ENCODE data around the gene TGFBR3. TPM values are rescaled to one million over a fixed set of nuclear protein-coding genes. Genes with fewer than 3 reads are reported as not detected.
A peak's percentile ranks its signal among the peaks of the same experiment; 100 is the strongest.

The TGFBR3 gene
- total RNA-seq, 1 experiment from 2014 or later: 2.4 TPM

DNA sequence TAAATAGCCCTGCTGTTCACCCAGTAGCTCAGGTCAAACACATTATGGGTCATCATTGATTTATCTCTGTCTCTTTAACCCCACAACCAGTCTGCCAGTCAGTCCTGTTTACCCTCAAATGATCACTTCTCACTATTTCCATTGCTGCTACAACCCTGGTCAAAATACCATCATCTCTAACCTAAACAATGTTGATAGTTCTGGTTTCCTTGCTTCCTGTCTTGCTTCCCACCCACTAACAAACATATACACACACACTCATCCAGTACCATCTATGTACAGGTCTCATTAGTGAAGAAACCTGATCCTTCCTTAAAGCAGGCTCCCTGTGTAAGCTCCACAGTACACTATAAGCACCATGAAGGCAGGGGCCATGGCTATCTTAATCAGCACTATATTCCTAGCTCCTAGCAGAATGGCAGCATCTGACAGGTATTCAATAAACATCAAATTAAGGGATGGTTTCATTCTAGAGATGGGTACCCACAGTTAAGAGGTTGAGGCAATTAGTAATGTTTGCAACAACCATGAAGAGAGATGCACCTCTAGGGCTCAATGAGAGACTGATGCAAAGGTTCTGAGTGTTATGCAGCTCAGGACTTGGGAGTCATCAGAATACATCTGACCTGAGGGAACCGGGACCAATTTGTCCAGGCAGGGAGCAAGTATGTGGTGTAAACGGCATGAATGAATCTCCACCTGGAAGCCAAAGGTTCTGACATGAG lies 10.0 kb upstream of the TGFBR3 start:
- Histone ChIP-seq H3K4ac (ENCODE audit: low read depth, low read length) (no peak overlapping the region), H4K91ac (ENCODE audit: insufficient read length, low read depth, low read length) (no peak overlapping the region), H4K8ac (replicated peaks; ENCODE audit: insufficient read length, low read depth, low read length) (no peak overlapping the region), H3K4me2 (ENCODE audit: insufficient read depth, insufficient read length, low read length) (no peak overlapping the region), H3K79me1 (ENCODE audit: insufficient read depth, low read depth, low read length, poor library complexity, severe bottlenecking) (no peaks in the 10 kb centered on the region), H2BK12ac (ENCODE audit: insufficient read length, low read depth, low read length) (no peak overlapping the region), H3K23me2 (ENCODE audit: insufficient read length, low read depth, low read length, poor library complexity, severe bottlenecking) (no peaks in the 10 kb centered on the region), H2BK15ac (ENCODE audit: low read depth, low read length) (no peak overlapping the region), H3K27ac (ENCODE audit: insufficient read length, low read depth, low read length) (no peak overlapping the region), H4K20me1 (ENCODE audit: control insufficient read depth, insufficient read depth, insufficient read length) (no peaks in the 10 kb centered on the region), H3K23ac (ENCODE audit: insufficient read length, low read depth, low read length) (no peak overlapping the region), H3K56ac (ENCODE audit: insufficient read length, low read depth, low read length) (no peak overlapping the region), H2AFZ (ENCODE audit: low read length) (no peak overlapping the region), H3K9me3 (ENCODE audit: control insufficient read depth, low read depth, low read length) (no peaks in the 10 kb centered on the region), H2BK5ac (ENCODE audit: insufficient read length, low read length) (no peak overlapping the region), H3K9ac (ENCODE audit: extremely low read depth, insufficient read length, low read length) (no peak overlapping the region), H3K18ac (ENCODE audit: insufficient read length, low read depth, low read length) (no peak overlapping the region), H2AK5ac (ENCODE audit: insufficient read length, low read length) (no peak overlapping the region), H3T11ph (ENCODE audit: low read length) (no peak overlapping the region), H3K14ac (ENCODE audit: insufficient read depth, low read length) (no peak overlapping the region), H3K79me2 (ENCODE audit: insufficient read depth, low read length) (no peaks in the 10 kb centered on the region), H3K27me3 (ENCODE audit: insufficient read depth, low read length) (no peaks in the 10 kb centered on the region), H2BK120ac (ENCODE audit: low read depth, low read length, poor library complexity, severe bottlenecking) (no peak overlapping the region), H4K5ac (ENCODE audit: insufficient read length, low read depth, low read length) (no peak overlapping the region), H3K4me1 (ENCODE audit: insufficient read depth, low read length) (no peaks in the 10 kb centered on the region), H2BK20ac (ENCODE audit: low read depth, low read length, poor library complexity, severe bottlenecking) (no peak overlapping the region)
- Mint-ChIP-seq H3K4me3 (no peak overlapping the region), H3K4me1 (peaks cover 5 to 6% of the 10 kb centered on the region in 2 experiments), H3K9me3 (no peaks in the 10 kb centered on the region; a peak in 2 of 5 replicates), H3K36me3 (ENCODE audit: insufficient read depth in 1 of 3, low read depth in 3 of 3) (no peaks in the 10 kb centered on the region), H3K27ac (peak overlapping the region in 1 of 3 experiments; percentile 59; a peak in 1 of 7 replicates), H3K27me3 (ENCODE audit: low read depth) (peaks cover 1% of the 10 kb centered on the region; the same call in 1 of the 2 replicates)
- TF ChIP-seq, protein P1, sequence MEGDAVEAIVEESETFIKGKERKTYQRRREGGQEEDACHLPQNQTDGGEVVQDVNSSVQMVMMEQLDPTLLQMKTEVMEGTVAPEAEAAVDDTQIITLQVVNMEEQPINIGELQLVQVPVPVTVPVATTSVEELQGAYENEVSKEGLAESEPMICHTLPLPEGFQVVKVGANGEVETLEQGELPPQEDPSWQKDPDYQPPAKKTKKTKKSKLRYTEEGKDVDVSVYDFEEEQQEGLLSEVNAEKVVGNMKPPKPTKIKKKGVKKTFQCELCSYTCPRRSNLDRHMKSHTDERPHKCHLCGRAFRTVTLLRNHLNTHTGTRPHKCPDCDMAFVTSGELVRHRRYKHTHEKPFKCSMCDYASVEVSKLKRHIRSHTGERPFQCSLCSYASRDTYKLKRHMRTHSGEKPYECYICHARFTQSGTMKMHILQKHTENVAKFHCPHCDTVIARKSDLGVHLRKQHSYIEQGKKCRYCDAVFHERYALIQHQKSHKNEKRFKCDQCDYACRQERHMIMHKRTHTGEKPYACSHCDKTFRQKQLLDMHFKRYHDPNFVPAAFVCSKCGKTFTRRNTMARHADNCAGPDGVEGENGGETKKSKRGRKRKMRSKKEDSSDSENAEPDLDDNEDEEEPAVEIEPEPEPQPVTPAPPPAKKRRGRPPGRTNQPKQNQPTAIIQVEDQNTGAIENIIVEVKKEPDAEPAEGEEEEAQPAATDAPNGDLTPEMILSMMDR (conservative IDR thresholded peaks at IDR 0.05): no peak
- no CpG with 5 or more reads among the region's 2 CpGs for WGBS (ENCODE audit: extremely low coverage, insufficient read length, low lambda C conversion rate)
- DNase-seq: no peak
